Spleen (tissue), 11 donors: ENCODE results near the gene MICB. TPM values are rescaled to one million over a fixed set of nuclear protein-coding genes. Genes with fewer than 3 reads are reported as not detected.

Source experiments
- DNase-seq: peaks from one replicate; pipeline ENCODE4 v3.0.0-alpha.2; 2020
- H3K27ac ChIP-seq, 8 donors: fragments of 200-600 bp; sonication (generic) in 7 of 8; 1 replicate in 4 of 8; 2 replicates in 4 of 8; pipeline versions ENCODE4 v1.5.0 to v1.8.0; 2016 to 2021; ENCODE audit warnings: inconsistent platforms in 4 of 8, mild to moderate bottlenecking in 4 of 8, moderate library complexity in 1 of 8
- H3K27me3 ChIP-seq, 7 donors: fragments of 200-600 bp; sonication (generic) in 6 of 7; replicated peaks in 1 of 7; 1 replicate in 4 of 7; 2 replicates in 3 of 7; pipeline versions ENCODE4 v1.5.0 to v1.8.0; 2016 to 2021; ENCODE audit warnings: inconsistent platforms in 3 of 7, mild to moderate bottlenecking in 1 of 7
- H3K36me3 ChIP-seq, 6 donors: fragments of 200-600 bp; sonication (generic) in 5 of 6; 1 replicate in 4 of 6; 2 replicates in 2 of 6; pipeline versions ENCODE4 v1.5.0 to v1.8.0; 2016 to 2021; ENCODE audit warnings: inconsistent platforms in 2 of 6
- H3K4me1 ChIP-seq, 6 donors: fragments of 200-600 bp; sonication (generic) in 5 of 6; 1 replicate in 3 of 6; 2 replicates in 3 of 6; pipeline versions ENCODE4 v1.5.0 to v1.8.0; 2016 to 2021; ENCODE audit warnings: inconsistent platforms in 3 of 6
- H3K4me3 ChIP-seq, 8 donors: fragments of 200-600 bp; sonication (generic) in 7 of 8; 1 replicate in 4 of 8; 2 replicates in 4 of 8; pipeline versions ENCODE4 v1.5.0 to v1.8.0; 2016 to 2021; ENCODE audit warnings: inconsistent platforms in 4 of 8, mild to moderate bottlenecking in 4 of 8, moderate library complexity in 2 of 8
- H3K9me3 ChIP-seq, 8 donors: fragments of 200-600 bp; sonication (generic) in 7 of 8; 1 replicate in 4 of 8; 2 replicates in 4 of 8; pipeline versions ENCODE4 v1.5.0 to v1.8.0; 2016 to 2021; ENCODE audit warnings: inconsistent platforms in 4 of 8
- POLR2A ChIP-seq, 3 donors: fragments of 450-650 bp; IDR thresholded peaks; one replicate each; pipeline ENCODE4 v1.5.1; 2017; ENCODE audit warnings: antibody characterized with exemption in 3 of 3, mild to moderate bottlenecking in 1 of 3
- POLR2AphosphoS5 ChIP-seq, 3 donors: sonication (generic); formaldehyde crosslinking; IDR thresholded peaks; one replicate each; pipeline ENCODE4 v1.5.1; 2017; ENCODE audit warnings: antibody characterized with exemption in 3 of 3
- WGBS, 5 donors: extraction: QIAGEN DNeasy Blood & Tissue Kit in 3 of 5; methylation state at CpG; one replicate each; pipeline versions ENCODE4 v1.1.5 to v1.1.7; 2013 to 2018; 5-methylcytosine and 5-hydroxymethylcytosine counted together
- intact Hi-C: fragments of 100-400 bp; cut with DNase I; formaldehyde crosslinking; loops from one replicate; pipeline ENCODE4 v1.15.0; 2023; ENCODE audit warnings: low total_unique reads
- polyA plus RNA-seq, 3 donors: library from polyadenylated mRNA; stranded (reverse); fragments of 200-250 nt; gene quantifications; one replicate each; pipeline ENCODE4 v1.2.1, GENCODE V29; 2013
- total RNA-seq, 7 donors: library from RNA; depleted of rRNA in 3 of 7; stranded (reverse); fragments of >200 nt in 3 of 7; fragmentation: NEBNext Ultra II Directional in 4 of 7; extraction: Animal tissue kit (Norgen Biotek cat#: 25700) in 4 of 7; gene quantifications; one replicate each; pipeline versions ENCODE4 v1.1.0 to v1.2.1, GENCODE V29; 2016 to 2021
- TF ChIP-seq, protein P1 (sequence below), 11 experiments: fragments of 200-600 bp in 7 of 11; fragments of 450-650 bp in 4 of 11; sonication (generic) in 4 of 11; IDR thresholded peaks in 8 of 11; conservative IDR thresholded peaks in 3 of 11; 1 replicate in 7 of 11; 2 replicates in 4 of 11; pipeline versions ENCODE4 v1.4.0 to v1.8.0; 2016 to 2021; ENCODE audit warnings: antibody characterized with exemption in 11 of 11, inconsistent platforms in 4 of 11, mild to moderate bottlenecking in 1 of 11
- donor health status: healthy with polysubstance abuse.
- donor health status: DM: no; HTN: no; CAD: no; lungs with moderate emphysema.
- donor health status: DM: no; HTN: no; CAD: no.
- donor health status: Bipolar disorder and iron deficiency.
- donor health status: healthy.
- donor health status: DM: no; HTN: no; CAD: no.
- donor health status: DM: yes; HTN: yes; CAD: no.

Gene MICB
- total and polyA plus RNA-seq, 10 donors, result 6.9 to 21.4 (median 14.8) TPM

DNA sequence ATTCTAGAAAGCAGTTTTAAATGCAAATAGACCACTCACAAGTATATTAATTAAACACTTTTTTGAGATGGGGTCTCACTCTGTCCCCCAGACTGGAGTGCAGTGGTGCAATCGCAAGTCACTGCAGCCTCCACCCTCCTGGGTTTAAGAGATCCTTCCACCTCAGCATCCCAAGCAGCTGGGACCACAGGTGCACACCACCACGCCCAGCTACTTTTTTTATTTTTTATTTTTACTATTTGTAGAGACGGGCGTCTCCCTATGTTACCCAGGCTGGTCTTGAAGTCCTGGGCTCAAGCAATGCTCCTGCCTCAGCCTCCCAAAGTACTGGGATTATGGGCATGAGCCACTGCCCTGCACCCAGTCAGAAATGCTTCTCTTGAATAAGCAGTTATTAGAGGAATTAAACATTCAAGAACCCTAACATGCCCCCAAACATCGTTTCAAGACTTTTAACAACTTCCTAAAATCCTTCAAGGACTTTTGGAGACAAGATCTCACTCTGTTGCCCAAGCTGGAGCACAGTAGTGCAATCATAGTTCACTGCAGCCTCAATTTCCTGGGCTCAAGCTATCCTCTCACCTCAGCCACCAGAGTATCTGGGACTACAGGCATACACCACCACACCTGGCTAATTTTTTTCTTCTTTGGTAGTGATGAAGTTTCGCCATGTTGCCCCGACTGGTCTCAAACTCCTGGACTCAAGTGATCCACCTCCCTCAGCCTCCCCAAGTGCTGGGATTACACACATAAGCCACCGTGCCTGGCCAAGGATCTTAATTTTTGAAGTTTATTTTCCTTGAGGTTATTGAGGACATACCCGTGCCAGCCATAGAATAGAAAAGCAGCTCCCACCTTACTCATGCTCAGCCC, 34.1 kb downstream of the MICB start:
- H3K27me3 ChIP-seq, result no peaks in the 10 kb centered on the region
- peak overlapping the region in 3 of 8 donors; percentile 42 to 45 (median 43) for H3K27ac ChIP-seq
- intact Hi-C loops, result no loop called here
- DNase-seq, result no peak
- H3K4me3 ChIP-seq, result no peak overlapping the region
- H3K4me1 ChIP-seq, result peaks cover 2 to 49% (median 23%) of the 10 kb centered on the region in 6 donors
- peaks cover 17 to 91% (median 77%) of the 10 kb centered on the region in 6 donors for H3K36me3 ChIP-seq
- TF ChIP-seq, protein P1, sequence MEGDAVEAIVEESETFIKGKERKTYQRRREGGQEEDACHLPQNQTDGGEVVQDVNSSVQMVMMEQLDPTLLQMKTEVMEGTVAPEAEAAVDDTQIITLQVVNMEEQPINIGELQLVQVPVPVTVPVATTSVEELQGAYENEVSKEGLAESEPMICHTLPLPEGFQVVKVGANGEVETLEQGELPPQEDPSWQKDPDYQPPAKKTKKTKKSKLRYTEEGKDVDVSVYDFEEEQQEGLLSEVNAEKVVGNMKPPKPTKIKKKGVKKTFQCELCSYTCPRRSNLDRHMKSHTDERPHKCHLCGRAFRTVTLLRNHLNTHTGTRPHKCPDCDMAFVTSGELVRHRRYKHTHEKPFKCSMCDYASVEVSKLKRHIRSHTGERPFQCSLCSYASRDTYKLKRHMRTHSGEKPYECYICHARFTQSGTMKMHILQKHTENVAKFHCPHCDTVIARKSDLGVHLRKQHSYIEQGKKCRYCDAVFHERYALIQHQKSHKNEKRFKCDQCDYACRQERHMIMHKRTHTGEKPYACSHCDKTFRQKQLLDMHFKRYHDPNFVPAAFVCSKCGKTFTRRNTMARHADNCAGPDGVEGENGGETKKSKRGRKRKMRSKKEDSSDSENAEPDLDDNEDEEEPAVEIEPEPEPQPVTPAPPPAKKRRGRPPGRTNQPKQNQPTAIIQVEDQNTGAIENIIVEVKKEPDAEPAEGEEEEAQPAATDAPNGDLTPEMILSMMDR (IDR thresholded peaks at IDR 0.05 in 8 of 11, conservative IDR thresholded peaks at IDR 0.05 in 3 of 11), result no peak
- peak in 2 of 3 donors; percentile 6 to 46 for TF ChIP-seq POLR2AphosphoS5 (IDR thresholded peaks at IDR 0.05)
- H3K9me3 ChIP-seq, result no peaks in the 10 kb centered on the region
- WGBS, 5 donors, result 65 to 77% (median 71%) methylated on average over 9 of the region's 9 CpGs

- TF ChIP-seq POLR2AphosphoS5 (IDR thresholded peaks at IDR 0.05) (peak in 1 of 3 donors; percentile 62), POLR2A (IDR thresholded peaks at IDR 0.05) (no peak)
- Histone ChIP-seq H3K4me1 (peaks cover 2 to 57% (median 30%) of the 10 kb centered on the region in 6 donors), H3K9me3 (no peaks in the 10 kb centered on the region), H3K36me3 (peaks cover 17 to 100% (median 85%) of the 10 kb centered on the region in 6 donors), H3K4me3 (no peak overlapping the region), H3K27me3 (no peaks in the 10 kb centered on the region), H3K27ac (peak overlapping the region in 7 of 8 donors; percentile 20 to 51 (median 43))
- intact Hi-C loops, result no loop called here
- 56 to 69% (median 61%) methylated on average over 9 of the region's 9 CpGs for WGBS, 5 donors
- DNase-seq, result no peak
Observed at GRCh38 chr6:31532644-31533454, 34.9 kb downstream of the MICB start.

- H3K27ac ChIP-seq, result peak overlapping the region in 5 of 8 donors; percentile 20 to 51 (median 43)
- no peak for DNase-seq
- peaks cover 4 to 63% (median 35%) of the 10 kb centered on the region in 6 donors for H3K4me1 ChIP-seq
- H3K36me3 ChIP-seq, result peaks cover 20 to 100% (median 91%) of the 10 kb centered on the region in 6 donors
- no peak overlapping the region for H3K4me3 ChIP-seq
- 63 to 89% (median 68%) methylated on average over 1 of the region's 1 CpG for WGBS, 5 donors
- H3K9me3 ChIP-seq, result no peaks in the 10 kb centered on the region
- intact Hi-C loops, result no loop called here
- H3K27me3 ChIP-seq, result no peaks in the 10 kb centered on the region
- TF ChIP-seq POLR2AphosphoS5 (IDR thresholded peaks at IDR 0.05) (no peak), POLR2A (IDR thresholded peaks at IDR 0.05) (no peak)
- TF ChIP-seq, protein P1 (IDR thresholded peaks at IDR 0.05 in 8 of 11, conservative IDR thresholded peaks at IDR 0.05 in 3 of 11), result no peak
Observed at GRCh38 chr6:31533455-31533841, 35.5 kb downstream of the MICB start.

DNA sequence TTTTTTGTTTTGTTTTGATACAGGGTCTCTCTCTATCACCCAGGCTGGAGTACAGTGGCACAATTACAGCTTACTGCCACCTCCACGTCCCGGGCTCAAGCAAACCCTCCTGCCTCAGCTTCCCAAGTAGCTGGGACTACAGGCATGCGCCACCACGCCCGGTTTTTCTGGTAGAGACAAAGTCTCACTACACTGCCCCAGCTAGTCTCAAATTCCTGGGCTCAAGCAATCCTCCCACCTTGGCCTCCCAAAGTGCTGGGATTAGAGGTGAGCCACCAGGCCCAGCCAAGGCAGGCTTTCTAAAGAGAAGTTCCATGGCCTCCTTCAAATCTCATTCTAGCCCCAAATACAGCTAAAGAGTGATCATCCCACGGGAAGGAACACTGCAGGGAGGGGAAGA, 36.1 kb downstream of the MICB start:
- Histone ChIP-seq H3K27ac (peak overlapping the region in 2 of 8 donors; percentile 36 to 43), H3K4me1 (peaks cover 9 to 69% (median 41%) of the 10 kb centered on the region in 6 donors), H3K9me3 (no peaks in the 10 kb centered on the region), H3K36me3 (peaks cover 21 to 100% (median 96%) of the 10 kb centered on the region in 6 donors), H3K4me3 (no peak overlapping the region), H3K27me3 (no peaks in the 10 kb centered on the region)
- TF ChIP-seq POLR2AphosphoS5 (IDR thresholded peaks at IDR 0.05), result peak in 2 of 3 donors; percentile 28 to 52
- TF ChIP-seq POLR2A (IDR thresholded peaks at IDR 0.05), result no peak
- TF ChIP-seq, protein P1 (IDR thresholded peaks at IDR 0.05 in 8 of 11, conservative IDR thresholded peaks at IDR 0.05 in 3 of 11), result no peak
- no peak for DNase-seq
- intact Hi-C loops, result no loop called here
- 87 to 97% (median 94%) methylated on average over 6 of the region's 6 CpGs for WGBS, 5 donors
